Nucleus accumbens (tissue), 56 donors: ENCODE measurements around the gene ELK3.
A peak's percentile ranks its signal among the peaks of the same experiment; 100 is the strongest.

Experiments used
- DNase-seq, 56 donors: peaks; one replicate each; lab custom pipeline; 2025; lab: John Stamatoyannopoulos, UW

The ELK3 gene

DNA sequence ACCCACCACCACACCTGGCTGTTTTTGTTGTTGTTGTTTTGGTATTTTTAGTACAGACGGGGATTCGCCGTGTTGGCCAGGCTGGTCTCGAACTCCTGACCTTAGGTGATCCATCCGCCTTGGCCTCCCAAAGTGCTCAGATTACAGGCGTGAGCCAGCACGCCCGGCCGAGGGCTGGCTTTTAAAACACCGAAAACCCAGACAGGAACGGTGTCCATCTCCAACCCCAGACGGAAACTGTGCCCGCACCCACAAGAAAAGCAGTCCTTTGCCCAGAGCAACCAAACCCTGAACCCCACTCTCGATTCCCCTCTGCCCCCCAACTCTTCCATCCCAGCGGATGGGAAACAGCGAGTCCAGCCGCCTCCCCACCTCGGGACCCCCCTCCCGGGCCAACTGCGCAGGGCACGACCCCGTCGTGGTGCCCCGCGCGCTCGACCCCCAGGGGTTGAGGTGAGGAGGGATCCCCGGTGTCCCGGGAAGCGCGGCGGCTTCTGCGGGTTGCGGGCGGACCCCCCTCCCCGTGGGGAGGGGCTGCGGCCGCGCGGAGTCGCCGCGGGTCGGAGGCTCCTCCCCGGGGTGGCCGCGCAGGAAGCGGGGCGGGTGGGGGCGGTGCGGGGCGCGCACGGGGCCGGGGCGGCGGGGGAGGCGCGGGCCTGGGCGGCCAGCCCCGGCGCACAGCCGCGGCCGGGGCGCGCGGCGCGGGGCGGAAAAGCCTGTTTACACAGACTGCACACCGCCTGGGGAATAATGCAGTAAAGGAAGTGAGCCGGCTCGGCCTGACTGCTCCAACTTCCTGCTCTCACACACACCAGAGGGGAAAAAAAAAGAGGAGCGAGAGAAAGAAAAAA lies at the start of gene ELK3:
Gene ELK3 (plus strand): TSS at position 651 of the 851 bp plus-strand sequence.
- peak in 18 of 56 donors; percentile 13 to 49 (median 21) for DNase-seq

DNA sequence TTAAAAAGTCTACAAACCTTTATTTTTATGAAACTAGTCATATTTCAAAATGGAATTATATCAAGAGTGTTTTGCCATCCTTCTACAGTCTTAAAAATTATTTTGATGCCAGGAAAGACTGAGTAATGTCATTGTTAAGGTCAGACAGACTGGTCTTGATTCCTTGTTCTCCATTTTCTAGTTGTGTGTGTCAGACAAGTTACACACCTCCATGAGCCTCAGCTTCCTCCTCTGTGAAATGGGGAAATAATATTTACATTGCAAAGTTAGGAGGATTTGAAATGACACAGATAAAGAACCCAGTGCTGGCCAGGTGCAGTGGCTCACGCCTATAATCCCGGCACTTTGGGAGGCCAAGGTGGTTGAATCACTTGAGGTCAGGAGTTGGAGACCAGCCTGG lies 47.4 kb upstream of the ELK3 start:
- no peak for DNase-seq

- no peak for DNase-seq
Measured at GRCh38 chr12:96150442-96150841, 43.7 kb upstream of the ELK3 start.

DNA sequence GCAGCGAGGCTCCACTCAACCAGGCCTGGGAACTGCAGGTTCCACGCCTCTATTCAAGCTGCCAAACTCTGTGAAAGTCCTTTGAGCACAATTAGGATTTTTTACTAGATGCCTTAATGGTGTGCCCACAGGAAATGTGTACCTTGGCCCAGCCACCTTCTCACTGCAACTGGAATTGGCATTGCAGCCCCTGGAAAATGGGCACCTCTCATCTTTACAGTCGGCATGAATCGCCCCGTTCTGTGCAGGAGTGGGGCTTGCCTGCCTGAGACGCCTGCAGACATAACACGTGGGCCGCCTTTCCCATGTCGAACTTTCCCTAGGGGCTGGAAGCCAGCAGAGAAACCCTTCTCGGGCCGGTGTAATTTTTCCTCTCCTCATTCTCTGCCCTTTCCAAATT lies 42.0 kb upstream of the ELK3 start:
- DNase-seq, result no peak

DNA sequence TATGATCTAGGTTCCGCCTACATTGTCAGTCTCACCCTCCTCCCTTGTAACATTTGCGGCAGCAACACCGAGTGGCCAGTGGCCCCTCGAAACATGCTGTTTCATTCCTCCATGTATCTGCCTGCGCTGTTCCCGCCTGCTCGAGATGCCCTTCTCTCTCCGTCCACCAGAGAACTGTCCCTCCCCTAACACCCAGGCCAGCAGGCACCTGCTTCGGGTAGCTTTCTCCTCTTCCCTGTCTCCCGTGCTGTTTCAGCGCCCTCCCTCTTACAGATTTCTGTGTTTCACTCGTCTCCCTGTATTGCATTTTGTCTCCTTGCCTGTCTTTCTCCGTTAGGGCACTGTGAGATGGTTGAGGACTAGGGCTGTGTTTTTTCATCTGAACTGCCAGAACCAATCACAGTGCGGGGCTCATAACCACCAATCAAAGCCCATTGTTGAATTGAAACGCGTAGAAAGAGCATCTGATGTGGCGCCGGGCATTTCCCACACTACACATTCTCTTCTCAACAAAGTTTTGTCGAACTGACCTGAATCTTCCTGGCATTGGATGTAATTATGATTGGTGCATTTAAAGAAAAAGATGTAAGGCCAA lies 40.9 kb upstream of the ELK3 start:
- DNase-seq, result no peak

DNA sequence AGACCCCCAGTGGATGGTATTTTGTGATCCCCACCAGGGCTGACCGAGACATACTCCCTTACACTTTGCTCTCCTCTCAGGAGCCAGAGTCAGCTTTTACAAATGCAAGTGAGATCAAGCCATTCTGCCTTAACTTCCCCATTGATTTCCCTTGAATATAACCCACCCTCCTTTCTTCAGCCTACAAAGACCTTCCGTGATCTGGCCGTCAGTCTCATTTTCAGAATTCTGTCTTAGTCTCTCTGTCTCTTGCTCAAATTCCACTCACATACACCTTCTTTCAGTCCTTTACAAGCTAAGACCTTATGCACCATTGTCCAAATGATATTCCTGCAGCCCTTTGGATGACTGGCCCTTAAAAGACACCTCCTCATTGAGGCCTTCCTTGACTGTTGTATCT lies 39.0 kb upstream of the ELK3 start:
- no peak for DNase-seq

DNA sequence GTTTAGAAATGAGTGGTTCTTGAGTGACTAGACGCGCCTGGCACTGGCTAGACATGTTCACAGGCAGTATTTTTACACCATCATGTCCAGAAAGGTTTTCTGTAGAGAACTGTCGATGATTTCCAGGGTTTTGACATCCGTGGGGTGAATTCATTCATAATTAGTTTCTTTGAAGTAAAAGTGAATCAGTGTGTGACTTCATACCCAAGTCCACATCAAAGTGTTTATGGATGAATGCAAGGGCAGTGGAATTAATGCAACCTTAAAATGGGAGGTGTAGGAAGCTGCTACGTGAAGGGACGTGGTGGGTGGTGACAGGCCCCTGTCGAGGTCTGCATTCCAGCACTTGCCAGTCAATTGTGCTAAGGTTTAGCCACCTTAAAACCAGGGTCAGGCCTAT lies 38.4 kb upstream of the ELK3 start:
- no peak for DNase-seq

DNA sequence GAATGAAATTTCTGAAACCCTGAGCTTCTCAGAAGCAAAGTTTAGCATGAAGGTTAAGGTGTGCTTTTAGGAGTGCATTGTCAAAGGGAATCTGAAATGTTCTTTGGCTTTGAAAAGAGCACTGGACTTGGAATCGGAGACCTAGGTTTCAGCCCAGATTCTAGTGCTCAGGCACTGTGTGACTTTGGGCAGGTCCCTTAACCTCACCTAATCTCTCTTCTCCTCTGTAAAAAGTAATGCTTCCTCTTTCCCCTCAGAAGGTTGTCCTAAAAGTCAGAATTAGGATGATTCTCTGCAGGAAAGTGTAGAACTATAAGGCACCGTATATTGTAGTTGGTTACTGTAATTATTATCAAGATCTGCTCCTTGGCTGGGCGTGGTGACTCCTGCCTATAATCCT lies 38.0 kb upstream of the ELK3 start:
- DNase-seq, result no peak

GRCh38 chr12:96157427-96157826 lies 36.7 kb upstream of the ELK3 start:
- no peak for DNase-seq

GRCh38 chr12:96164951-96165811 lies 29.0 kb upstream of the ELK3 start:
- no peak for DNase-seq

DNA sequence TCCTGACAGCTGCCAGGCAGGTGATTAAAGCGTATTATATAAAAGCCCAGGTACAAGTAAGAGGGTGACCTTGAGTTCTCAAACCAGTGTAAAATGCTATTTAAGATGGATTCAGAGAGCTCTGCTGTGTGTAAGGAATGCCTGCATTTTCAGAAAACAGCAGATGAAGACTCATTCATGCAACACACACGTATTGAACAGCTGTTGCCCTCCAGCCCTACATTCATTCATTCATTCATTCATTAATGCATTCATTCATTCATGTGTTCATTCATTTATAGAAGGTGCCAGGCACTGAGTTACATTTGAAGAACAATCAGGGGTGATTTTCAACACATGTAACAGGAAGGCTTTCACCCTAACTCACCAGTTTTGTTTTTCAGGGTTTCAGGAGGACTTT lies 27.4 kb upstream of the ELK3 start:
- no peak for DNase-seq

DNA sequence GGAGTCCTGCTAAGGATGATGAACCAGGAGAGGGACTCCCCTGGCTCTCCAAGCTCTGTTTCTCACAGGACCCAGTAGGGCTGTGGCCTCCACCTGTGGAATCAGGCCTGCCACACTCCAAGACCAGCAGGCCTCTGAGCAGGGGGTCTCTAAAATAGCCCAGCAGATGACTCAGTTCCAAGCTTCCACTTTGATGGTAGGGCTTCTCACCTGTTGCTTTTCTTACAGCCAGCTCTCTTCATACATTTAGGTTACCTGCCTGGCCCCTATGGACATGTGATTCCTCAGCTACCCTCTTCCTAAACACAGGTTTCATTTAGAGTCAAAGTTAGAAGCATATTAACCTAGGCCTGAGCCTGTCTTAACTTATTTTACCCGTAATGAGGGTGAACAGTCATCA lies 26.7 kb upstream of the ELK3 start:
- DNase-seq, result no peak

- peak in 1 of 56 donors; percentile 3 for DNase-seq
Measured at GRCh38 chr12:96170328-96170727, 23.8 kb upstream of the ELK3 start.

GRCh38 chr12:96170762-96171161 lies 23.4 kb upstream of the ELK3 start:
- DNase-seq, result peak in 5 of 56 donors; percentile 1 to 5 (median 3)

- no peak for DNase-seq
Measured at GRCh38 chr12:96171905-96172304, 22.3 kb upstream of the ELK3 start.

GRCh38 chr12:96172981-96173380 lies 21.2 kb upstream of the ELK3 start:
- DNase-seq, result no peak

DNA sequence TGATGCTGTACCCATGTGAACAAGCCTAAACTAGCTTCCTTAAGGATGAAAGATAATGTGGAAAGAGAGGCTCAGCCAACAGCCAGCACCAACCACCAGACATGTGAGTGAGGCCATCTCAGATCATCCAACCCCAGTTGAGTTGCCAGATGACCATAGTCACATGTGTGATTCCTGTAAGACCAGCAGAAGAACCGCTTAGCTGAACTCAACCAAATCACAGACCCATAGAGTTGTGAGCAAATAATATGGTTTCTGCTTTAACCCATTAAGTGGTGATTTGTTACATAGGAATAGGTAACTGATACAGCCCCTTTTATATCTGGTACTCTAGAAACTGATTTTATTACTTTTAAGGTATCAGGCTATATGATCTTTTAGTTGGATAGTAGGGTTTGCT lies 17.6 kb upstream of the ELK3 start:
- no peak for DNase-seq

GRCh38 chr12:96177013-96177412 lies 17.2 kb upstream of the ELK3 start:
- no peak for DNase-seq

DNA sequence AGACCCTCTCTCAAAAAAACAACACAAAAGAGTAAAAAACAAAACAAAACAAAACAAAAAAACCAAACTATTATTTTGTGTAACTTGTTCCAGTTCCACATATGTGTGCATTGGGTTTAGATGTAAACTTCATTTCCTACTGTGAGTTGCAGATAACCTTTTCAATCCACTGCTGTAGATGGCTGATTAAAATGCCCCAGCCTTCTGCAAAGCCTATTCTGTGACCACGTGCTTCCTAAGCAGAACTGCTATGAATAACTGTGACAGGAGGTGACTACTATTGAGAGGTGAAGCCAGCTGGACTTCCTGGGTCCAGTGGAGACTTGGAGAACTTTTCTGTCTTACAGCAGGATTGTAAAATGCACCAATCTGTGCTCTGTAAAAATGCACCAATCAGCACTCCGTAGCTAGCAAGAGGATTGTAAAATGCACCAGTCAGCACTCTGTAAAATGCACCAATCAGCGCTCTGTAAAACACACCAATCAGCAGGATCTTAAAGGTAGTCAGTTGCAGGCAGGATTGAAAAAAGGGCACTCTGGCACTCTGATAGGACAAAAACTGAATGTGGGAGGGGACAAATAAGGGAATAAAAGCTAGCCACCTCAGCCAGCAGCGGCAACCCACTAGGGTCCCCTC lies 10.3 kb upstream of the ELK3 start:
- no peak for DNase-seq

DNA sequence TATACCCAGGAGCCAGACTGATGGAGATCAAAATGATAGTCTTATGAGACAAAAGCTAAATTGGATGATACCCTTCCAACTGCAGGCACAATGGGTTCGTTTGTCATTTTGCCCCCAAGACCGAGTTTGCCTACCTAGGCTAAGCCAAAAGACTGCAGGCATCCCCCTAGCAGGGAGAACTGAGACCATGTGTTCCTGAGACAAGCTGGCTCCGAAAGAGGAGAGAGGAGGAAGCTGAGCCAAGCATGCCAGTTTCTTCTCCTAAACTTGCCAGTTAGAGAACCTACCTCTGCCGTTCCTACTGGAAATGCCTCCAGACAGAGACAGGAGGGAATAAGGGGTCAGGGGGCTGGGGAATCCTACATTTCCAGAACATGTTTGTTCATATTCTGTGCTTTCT lies 8.3 kb upstream of the ELK3 start:
- DNase-seq, result no peak
